ENCODE measurements around the gene SPTB.

GRCh38 chr14:64763801-64764621 lies 115.7 kb downstream of the SPTB start:
- TF ChIP-seq, protein P1, sequence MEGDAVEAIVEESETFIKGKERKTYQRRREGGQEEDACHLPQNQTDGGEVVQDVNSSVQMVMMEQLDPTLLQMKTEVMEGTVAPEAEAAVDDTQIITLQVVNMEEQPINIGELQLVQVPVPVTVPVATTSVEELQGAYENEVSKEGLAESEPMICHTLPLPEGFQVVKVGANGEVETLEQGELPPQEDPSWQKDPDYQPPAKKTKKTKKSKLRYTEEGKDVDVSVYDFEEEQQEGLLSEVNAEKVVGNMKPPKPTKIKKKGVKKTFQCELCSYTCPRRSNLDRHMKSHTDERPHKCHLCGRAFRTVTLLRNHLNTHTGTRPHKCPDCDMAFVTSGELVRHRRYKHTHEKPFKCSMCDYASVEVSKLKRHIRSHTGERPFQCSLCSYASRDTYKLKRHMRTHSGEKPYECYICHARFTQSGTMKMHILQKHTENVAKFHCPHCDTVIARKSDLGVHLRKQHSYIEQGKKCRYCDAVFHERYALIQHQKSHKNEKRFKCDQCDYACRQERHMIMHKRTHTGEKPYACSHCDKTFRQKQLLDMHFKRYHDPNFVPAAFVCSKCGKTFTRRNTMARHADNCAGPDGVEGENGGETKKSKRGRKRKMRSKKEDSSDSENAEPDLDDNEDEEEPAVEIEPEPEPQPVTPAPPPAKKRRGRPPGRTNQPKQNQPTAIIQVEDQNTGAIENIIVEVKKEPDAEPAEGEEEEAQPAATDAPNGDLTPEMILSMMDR (IDR thresholded peaks at IDR 0.05; ENCODE audit: low read depth, low read length), result peak; percentile 40
- TF ChIP-seq MYC (IDR thresholded peaks at IDR 0.05; ENCODE audit: low read depth, low read length), result peak; percentile 99
